Endothelial cell of umbilical vein (primary cell): ENCODE results near the gene DNAH3. TPM values are rescaled to one million over a fixed set of nuclear protein-coding genes. Genes with fewer than 3 reads are reported as not detected.
"Not testable (repeated sequence)": the region's sequence is repeated elsewhere in the genome, so short reads cannot be mapped to it uniquely, and the experiment has no call there.

Experiments used
- BruUV-seq: library from RNA; stranded (reverse); fragments of 400-500 nt; replicated peaks from 2 replicates; lab custom pipeline; 2021; lab: Mats Ljungman, UMichigan
- CTCF ChIA-PET: fragments of 300-600, 350-600 bp; sonication (Branson Sonifier 250); formaldehyde crosslinking; loops from one replicate; lab custom pipeline; 2021; ENCODE audit warnings: antibody characterized with exemption, inconsistent platforms; lab: Charles Lee
- POLR2A ChIA-PET: fragments of 300-600, 350-600 bp; sonication (Branson Sonifier 250); formaldehyde crosslinking; loops from one replicate; lab custom pipeline; 2021; ENCODE audit warnings: antibody characterized with exemption, inconsistent platforms; lab: Charles Lee
- DNase-seq: peaks from one replicate; pipeline ENCODE4 v3.0.0-alpha.2; 2011; ENCODE audit warnings: low read depth, low spot score
- FAIRE-seq: peaks from 2 replicates; lab custom pipeline; 2011; peaks lifted over from hg19 to GRCh38; lab: Jason Lieb, UNC
- H2AFZ ChIP-seq: 2 replicates; pipeline ENCODE4 v1.6.0; 2012; ENCODE audit warnings: low read depth, low read length, control low read depth, inconsistent platforms
- H3K27ac ChIP-seq: 2 replicates; pipeline ENCODE4 v1.5.1; 2011; ENCODE audit warnings: low read depth, mild to moderate bottlenecking, control low read depth, low read length, moderate library complexity; ENCODE audit not compliant: insufficient read depth
- H3K27me3 ChIP-seq, 2 experiments: 2 replicates each; pipeline versions ENCODE4 v1.6.0 to v1.6.1; 2011; ENCODE audit warnings: low read length in 2 of 2, mixed read lengths in 1 of 2; ENCODE audit not compliant: control insufficient read depth in 2 of 2, insufficient read depth in 2 of 2
- H3K36me3 ChIP-seq, 2 experiments: 2 replicates in 1 of 2; 3 replicates in 1 of 2; pipeline ENCODE4 v1.5.1; 2011; ENCODE audit warnings: low read length in 2 of 2, mild to moderate bottlenecking in 1 of 2, moderate library complexity in 1 of 2; ENCODE audit not compliant: control insufficient read depth in 2 of 2, insufficient read depth in 2 of 2; ENCODE audit errors: extremely low read depth in 1 of 2
- H3K4me1 ChIP-seq: 3 replicates; pipeline ENCODE4 v1.5.1; 2011; ENCODE audit warnings: mild to moderate bottlenecking, low read length; ENCODE audit not compliant: control insufficient read depth, insufficient read depth; ENCODE audit errors: extremely low read depth
- H3K4me2 ChIP-seq: 2 replicates; pipeline ENCODE4 v1.6.1; 2011; ENCODE audit warnings: low read length, control low read depth, mixed read lengths; ENCODE audit not compliant: insufficient read depth
- H3K4me3 ChIP-seq, 3 experiments: fragments of 200-600 bp in 1 of 3; sonication (generic), shearing (Covaris generic) in 1 of 3; replicated peaks in 1 of 3; 2 replicates each; pipeline ENCODE4 v1.5.1; 2011 to 2016; ENCODE audit warnings: control low read depth in 3 of 3, low read length in 3 of 3, mild to moderate bottlenecking in 2 of 3, inconsistent platforms in 1 of 3, low read depth in 1 of 3, moderate library complexity in 1 of 3; ENCODE audit not compliant: insufficient read depth in 1 of 3
- H3K79me2 ChIP-seq: 2 replicates; pipeline ENCODE4 v1.6.0; 2012; ENCODE audit warnings: low read length, inconsistent platforms; ENCODE audit not compliant: control insufficient read depth, insufficient read depth
- H3K9ac ChIP-seq: replicated peaks from 2 replicates; pipeline ENCODE3; 2011; ENCODE audit warnings: low read length, control low read depth; ENCODE audit not compliant: insufficient read depth; ENCODE audit errors: extremely low read depth
- H3K9me1 ChIP-seq: replicated peaks from 3 replicates; pipeline ENCODE4 v1.6.0; 2011; ENCODE audit warnings: mild to moderate bottlenecking, low read length; ENCODE audit not compliant: control insufficient read depth, insufficient read depth; ENCODE audit errors: extremely low read depth
- H3K9me3 ChIP-seq: replicated peaks from 2 replicates; pipeline ENCODE4 v1.5.1; 2012; ENCODE audit warnings: low read length, inconsistent platforms; ENCODE audit not compliant: control insufficient read depth, insufficient read depth
- H4K20me1 ChIP-seq: replicated peaks from 2 replicates; pipeline ENCODE3; 2011; ENCODE audit warnings: mild to moderate bottlenecking, low read length; ENCODE audit not compliant: control insufficient read depth, insufficient read depth; ENCODE audit errors: extremely low read depth
- CTCF ChIP-seq, 2 donors: IDR thresholded peaks; 1 replicate in 1 of 2; 2 replicates in 1 of 2; pipeline ENCODE4 v1.5.1; 2011; ENCODE audit warnings: low read length in 2 of 2, mild to moderate bottlenecking in 2 of 2, moderate library complexity in 2 of 2, control low read depth in 1 of 2, inconsistent platforms in 1 of 2, low read depth in 1 of 2; ENCODE audit not compliant: insufficient read depth in 1 of 2; ENCODE audit errors: extremely low read depth in 1 of 2
- FOS ChIP-seq: IDR thresholded peaks from 2 replicates; pipeline ENCODE4 v1.6.1; 2011; ENCODE audit warnings: mild to moderate bottlenecking, low read length, moderate library complexity, borderline replicate concordance; ENCODE audit not compliant: insufficient read depth
- MAX ChIP-seq: IDR thresholded peaks from 2 replicates; pipeline ENCODE4 v1.6.1; 2011; ENCODE audit not compliant: insufficient read depth, insufficient read length
- POLR2A ChIP-seq: IDR thresholded peaks from 2 replicates; pipeline ENCODE4 v1.6.1; 2012; ENCODE audit warnings: low read depth, mild to moderate bottlenecking, control low read depth, low read length
- dilution Hi-C: fragments of 300-500 bp; cut with MboI; formaldehyde crosslinking; loops from one replicate; pipeline ENCODE4 v1.15.0; 2019; ENCODE audit warnings: low sequenced_read_pairs; ENCODE audit not compliant: extremely low pct_ligation_motif_present
- intact Hi-C: fragments of 100-400 bp; cut with micrococcal nuclease; formaldehyde crosslinking; loops from one replicate; pipeline ENCODE4 v1.10.0; 2022
- polyA plus RNA-seq, 4 experiments: library from polyadenylated mRNA; depleted of rRNA in 3 of 4; stranded (reverse) in 3 of 4; unstranded in 1 of 4; fragments of >200 nt; gene quantifications; 2 replicates each; pipeline versions ENCODE4 v1.2.1 to v1.2.3, GENCODE V29; 2011 to 2012; ENCODE audit warnings: missing spikeins in 1 of 4
- total RNA-seq: library from RNA; stranded (reverse); gene quantifications from 2 replicates; pipeline ENCODE4 v1.2.3, GENCODE V29; 2021

Gene DNAH3
- total and polyA plus RNA-seq, 2 donors (not counting 3 experiments of a cell fraction or from before 2014, with no cell fraction given): not detected

- Histone ChIP-seq H3K9me1 (no peaks in the 10 kb centered on the region), H4K20me1 (no peaks in the 10 kb centered on the region), H3K9me3 (no peaks in the 10 kb centered on the region), H3K4me1 (peaks cover 4% of the 10 kb centered on the region), H3K27ac (no peak overlapping the region), H3K79me2 (no peaks in the 10 kb centered on the region), H2AFZ (no peak overlapping the region), H3K36me3 (no peaks in the 10 kb centered on the region), H3K27me3 (peaks cover 6 to 7% of the 10 kb centered on the region in 2 experiments), H3K4me3 (no peak overlapping the region), H3K9ac (no peak overlapping the region), H3K4me2 (no peak overlapping the region)
- dilution Hi-C loops: no loop called here
- no peak for TF ChIP-seq MAX
- TF ChIP-seq POLR2A: no peak
- TF ChIP-seq FOS: no peak
- no peak for TF ChIP-seq CTCF (IDR thresholded peaks at IDR 0.05; ENCODE audit: extremely low read depth in 1 of 2, insufficient read depth in 1 of 2, low read depth in 1 of 2, low read length in 2 of 2)
- intact Hi-C loops: no loop called here
- ChIA-PET POLR2A (no interaction called here), CTCF (interaction anchor here (0.9 kb wide), 1 partner anchor 66 kb away, joined by 3 read pairs; no protein-coding TSS in a partner anchor)
- BruUV-seq: no TSS peak
- no peak for FAIRE-seq
- DNase-seq: no peak
These were observed 53.5 kb downstream of the DNAH3 start for GRCh38 chr16:21097151-21097550.

DNA sequence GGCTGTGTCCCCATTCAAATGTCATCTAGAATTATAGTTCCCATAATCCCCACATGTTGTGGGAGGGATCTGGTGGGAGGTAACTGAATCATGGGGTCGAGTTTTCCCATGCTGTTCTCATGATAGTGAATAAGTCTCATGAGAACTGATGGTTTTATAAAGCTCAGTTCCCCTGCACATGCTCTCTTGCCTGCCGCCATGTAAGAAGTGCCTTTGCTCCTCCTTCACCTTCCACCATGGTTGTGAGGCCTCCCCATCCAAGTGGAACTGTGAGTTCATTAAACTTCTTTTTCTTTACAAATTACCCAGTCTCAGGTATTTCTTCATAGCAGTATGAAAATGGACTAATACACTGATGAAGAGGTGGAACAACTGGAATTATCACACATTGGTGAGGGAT is 55.9 kb downstream of the DNAH3 start:
- H3K27me3 ChIP-seq, dilution Hi-C loops, intact Hi-C loops, H3K9me1 ChIP-seq, H3K79me2 ChIP-seq, H3K36me3 ChIP-seq, BruUV-seq, DNase-seq, H3K27ac ChIP-seq, H3K4me3 ChIP-seq, H3K9me3 ChIP-seq, FAIRE-seq, POLR2A ChIA-PET, H3K9ac ChIP-seq, H3K4me2 ChIP-seq, CTCF ChIA-PET, H3K4me1 ChIP-seq, H4K20me1 ChIP-seq, H2AFZ ChIP-seq: not testable (repeated sequence)
